Medulla oblongata (tissue), 1 donor: ENCODE results near the gene RERE.
"Not testable (repeated sequence)": the region's sequence is repeated elsewhere in the genome, so short reads cannot be mapped to it uniquely, and the experiment has no call there.

Source experiments
- DNase-seq: peaks from one replicate; pipeline ENCODE4 v3.0.0-alpha.2; 2015; ENCODE audit errors: extremely low spot score

RERE gene

GRCh38 chr1:8456991-8457390 is 360.4 kb downstream of the RERE start:
- no peak for DNase-seq

DNA sequence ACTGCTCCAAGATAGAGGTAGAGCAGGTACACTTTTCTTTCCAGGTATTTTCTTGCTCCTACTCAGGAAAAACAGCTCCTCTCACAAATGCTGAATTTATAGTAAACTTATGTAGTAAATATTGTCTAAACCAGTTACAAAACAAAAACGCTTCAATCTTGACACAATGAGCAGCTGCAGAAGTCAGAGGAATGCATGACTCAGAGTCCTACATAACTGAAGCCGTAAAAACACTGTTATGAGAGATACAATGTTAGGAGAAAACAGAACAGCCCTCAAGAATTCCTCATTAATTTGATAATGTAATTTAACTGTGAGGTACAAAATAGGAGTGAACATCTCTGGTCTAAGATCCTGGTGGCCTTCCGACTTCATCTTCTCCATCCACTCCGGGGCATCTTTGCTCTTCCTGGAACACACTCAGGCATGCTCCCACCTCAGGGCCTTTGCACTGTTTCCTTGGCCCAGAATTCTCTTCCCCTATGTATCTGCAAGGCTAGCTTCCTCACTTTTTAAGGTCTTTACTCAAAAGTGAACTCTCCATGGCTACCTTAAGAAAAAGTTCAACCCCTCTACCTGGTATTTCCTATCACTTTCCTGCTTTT is 361.0 kb downstream of the RERE start:
- no peak for DNase-seq

- no peak for DNase-seq
These were observed 361.6 kb downstream of the RERE start for GRCh38 chr1:8455700-8456307.

- DNase-seq = no peak
These were observed 367.1 kb downstream of the RERE start for GRCh38 chr1:8450312-8450711.

- DNase-seq = no peak
These were observed 368.4 kb downstream of the RERE start for GRCh38 chr1:8448911-8449661.

DNA sequence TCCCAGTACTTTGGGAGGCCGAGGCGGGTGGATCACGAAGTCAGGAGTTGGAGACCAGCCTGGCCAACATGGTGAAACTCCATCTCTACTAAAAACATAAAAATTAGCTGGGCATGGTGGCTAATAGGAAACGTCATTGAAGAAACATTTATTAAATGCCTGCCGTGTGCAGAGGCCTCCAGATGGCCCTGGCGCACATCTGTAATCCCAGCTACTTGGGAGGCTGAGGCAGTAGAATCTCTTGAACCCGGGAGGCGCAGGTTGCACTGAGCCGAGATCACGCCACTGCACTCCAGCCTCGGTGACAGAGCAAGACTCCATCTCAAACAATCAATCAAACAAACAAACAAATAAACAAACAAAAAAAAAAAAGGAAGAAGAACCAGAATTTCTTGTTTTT is 368.9 kb downstream of the RERE start:
- not testable (repeated sequence) for DNase-seq

- no peak for DNase-seq
These were observed 369.8 kb downstream of the RERE start for GRCh38 chr1:8447616-8448150.

- not testable (repeated sequence) for DNase-seq
These were observed 371.3 kb downstream of the RERE start for GRCh38 chr1:8446119-8446518.

DNA sequence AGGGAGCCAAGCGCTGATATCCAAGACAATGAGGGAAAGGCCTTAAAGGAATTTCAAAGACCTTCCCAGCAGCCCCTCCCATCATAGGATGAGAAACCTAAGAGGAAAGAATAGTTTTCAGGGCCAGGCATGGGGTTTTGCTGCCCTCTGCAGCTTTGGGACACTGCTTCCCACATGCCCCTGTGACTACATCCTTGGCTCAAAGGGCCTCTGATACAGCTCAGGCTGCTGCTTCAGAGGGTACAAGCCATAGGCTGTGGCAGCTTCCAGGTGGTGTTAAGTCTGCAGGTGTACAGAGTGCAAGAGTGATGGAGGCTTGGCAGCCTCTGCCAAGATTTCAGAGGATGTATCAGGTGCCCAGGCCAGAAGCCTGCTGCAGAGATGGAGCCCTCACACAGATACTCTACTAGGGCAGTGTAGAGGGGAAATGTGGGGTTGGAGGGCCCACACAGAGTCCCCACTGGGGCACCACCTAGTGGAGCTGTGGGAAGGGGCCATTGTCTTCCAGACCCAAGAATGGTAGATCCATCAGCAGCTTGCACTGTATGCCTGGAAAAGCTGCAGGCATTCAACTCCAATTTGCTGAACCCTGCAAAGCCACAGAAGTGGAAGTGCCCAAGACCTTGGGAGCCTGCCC is 373.8 kb downstream of the RERE start:
- no peak for DNase-seq

GRCh38 chr1:8441426-8441825 is 376.0 kb downstream of the RERE start:
- DNase-seq = no peak

DNA sequence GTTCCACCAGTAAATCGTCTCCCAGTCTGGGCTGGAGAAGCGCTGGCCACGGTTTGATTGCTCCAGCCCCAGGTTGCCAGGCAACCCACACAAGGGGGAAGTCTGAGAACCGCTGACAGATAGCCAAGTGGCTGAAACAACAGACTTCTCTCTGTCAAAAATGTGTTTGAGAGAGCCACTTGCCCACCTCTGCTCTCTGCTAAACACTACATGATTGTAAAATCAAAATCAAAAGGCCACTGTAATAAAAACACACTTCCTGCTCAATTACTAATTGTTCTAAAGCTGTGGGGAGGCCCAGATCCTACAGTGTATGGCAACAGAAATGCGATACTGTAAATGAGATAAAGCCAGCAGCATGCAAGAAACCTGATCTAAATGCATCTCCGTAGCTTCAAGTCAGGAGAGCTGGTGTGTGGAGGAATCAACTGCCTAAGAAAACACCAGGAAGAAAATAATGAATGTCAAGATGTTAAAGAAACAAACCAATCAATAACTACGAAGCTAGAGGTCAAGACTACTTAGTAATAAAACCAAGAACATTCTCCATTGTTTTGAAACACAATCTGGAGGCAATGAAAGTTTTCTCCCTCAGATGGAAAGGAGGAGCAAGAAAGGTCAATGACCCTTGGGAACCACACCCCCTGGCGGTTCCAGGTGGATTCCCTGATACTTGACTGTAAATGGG is 378.3 kb downstream of the RERE start:
- peak; percentile 95 for DNase-seq

DNA sequence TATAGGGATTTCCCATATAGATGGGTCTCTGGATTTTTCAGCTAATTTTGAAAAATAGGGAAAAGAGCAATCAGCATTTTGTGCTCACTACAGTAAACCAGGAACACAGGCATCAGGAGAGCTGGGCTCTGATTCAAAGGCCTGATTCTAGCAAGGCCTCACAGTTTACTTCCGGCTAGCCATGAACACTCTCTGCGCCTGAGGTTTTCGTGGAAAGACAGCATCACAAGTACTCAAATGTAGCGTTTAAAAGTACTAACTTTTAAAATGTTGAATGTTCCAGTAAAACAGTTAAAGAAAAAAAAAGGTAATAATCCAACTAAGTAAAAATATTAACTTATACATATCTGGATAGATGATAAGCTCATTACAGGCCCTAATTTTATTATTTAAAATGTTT is 379.0 kb downstream of the RERE start:
- DNase-seq = peak; percentile 63

DNA sequence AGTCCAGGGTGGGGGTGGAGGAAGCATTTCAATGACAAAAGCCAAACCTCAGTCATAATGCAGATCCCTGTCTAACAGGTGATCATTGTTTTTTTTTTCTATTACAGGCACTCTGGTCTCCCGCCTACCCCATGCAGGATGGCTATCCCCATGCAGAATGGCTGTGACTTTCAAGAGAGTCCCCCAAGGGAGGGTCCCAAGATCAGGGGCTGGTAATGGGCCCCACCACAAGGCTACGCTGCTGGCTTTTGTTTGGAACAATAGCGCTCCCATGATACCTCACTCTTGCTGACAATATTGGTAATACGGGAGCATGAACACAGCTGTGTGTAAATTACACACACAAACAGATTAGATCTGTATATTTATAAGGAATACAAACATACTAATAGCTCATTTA is 380.1 kb downstream of the RERE start:
- DNase-seq = no peak

DNA sequence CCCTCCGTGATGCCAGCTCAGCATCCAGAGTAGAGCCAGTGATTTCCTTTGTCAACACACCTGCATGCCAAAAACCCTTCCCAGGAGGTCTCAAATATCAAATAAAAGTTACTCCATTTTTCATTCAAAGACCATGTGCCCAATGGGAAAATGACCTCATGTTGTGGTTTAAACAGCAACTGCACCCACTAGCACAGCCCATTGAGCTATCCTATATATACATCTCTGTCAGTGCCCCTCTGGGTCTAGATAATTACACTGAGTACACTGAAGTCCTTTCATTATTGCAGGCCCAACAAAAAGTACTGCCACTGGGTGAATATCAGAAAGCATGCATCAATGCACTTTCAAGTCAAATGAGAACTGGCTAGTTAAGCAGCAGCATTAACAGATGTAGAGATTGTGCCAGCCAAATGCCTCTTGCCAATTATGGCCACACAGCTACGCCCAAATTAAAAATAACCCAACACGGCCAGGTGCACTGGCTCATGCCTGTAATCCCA is 381.8 kb downstream of the RERE start:
- DNase-seq = no peak

DNA sequence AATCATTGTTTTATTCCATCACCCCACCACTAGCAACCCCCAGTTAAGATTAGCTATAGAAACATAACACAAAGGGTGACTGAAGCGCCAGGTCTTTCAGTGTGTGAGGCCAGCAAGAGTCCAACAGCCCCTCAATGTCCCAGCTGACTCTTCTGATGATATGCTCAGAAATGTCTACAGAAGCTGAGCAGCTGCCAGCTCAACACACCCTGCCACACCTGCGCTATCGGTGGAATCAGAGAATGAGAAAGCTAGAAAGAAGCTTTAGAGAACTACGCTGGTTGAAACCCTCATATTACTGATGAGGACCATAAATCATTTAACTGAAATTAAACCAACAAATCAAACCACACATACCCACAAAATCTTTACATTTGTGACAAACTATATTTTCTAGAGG is 383.3 kb downstream of the RERE start:
- DNase-seq = no peak

GRCh38 chr1:8431784-8432183 is 385.7 kb downstream of the RERE start:
- DNase-seq = no peak

GRCh38 chr1:8431019-8431418 is 386.4 kb downstream of the RERE start:
- no peak for DNase-seq

- DNase-seq = no peak
These were observed 387.0 kb downstream of the RERE start for GRCh38 chr1:8430476-8430875.

- DNase-seq = no peak
These were observed 387.8 kb downstream of the RERE start for GRCh38 chr1:8429549-8430110.

DNA sequence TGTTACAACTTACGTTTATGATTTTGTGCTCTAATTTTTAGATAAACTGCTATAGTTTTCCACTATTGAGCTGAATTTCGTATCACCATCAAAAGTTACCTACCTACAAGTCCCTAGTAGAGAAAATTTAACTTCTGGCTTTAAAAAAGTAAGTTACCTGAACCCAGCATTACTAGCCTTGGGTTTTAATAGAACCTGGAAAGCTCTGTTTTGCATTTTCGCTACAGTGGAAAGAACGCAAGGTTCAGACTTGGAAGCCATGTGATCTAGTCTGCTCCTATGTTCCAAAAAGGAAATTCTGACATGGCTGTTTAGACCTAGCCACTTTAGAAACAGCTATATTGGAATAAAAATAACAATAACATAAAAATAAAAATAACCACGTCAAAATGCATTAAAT is 389.0 kb downstream of the RERE start:
- DNase-seq = no peak

- peak; percentile 58 for DNase-seq
These were observed 389.5 kb downstream of the RERE start for GRCh38 chr1:8427986-8428385.
